Measurements from ENCODE around the gene TESMIN.

DNA sequence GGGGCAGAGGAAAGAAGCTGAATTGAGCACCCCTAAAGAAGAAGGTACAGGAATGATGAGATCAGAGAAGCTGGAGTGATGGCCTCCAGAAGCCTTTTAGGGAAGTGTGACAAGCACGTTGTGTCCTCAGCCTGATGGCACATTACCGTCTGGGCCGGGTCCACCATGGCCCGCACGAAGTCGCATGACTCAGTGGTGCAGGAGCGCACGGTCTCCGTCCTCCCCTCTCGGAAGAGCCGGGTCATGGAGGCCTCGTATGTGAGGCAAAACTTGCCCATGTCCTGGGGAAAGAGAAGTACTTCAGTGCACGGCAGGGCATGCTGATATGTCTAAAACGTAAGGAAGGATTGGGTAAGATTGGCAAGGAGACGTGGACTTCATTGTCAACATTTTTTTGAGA lies 11.2 kb upstream of the TESMIN start:
- TF ChIP-seq SIN3A (IDR thresholded peaks at IDR 0.05; ENCODE audit: low read depth) (no peak), POLR2A (IDR thresholded peaks at IDR 0.05; ENCODE audit: borderline replicate concordance, extremely low read depth, insufficient read depth, insufficient read length) (no peak), EZH2 (IDR thresholded peaks at IDR 0.05) (no peak), POLR2AphosphoS5 (IDR thresholded peaks at IDR 0.05; ENCODE audit: low read depth, low read length) (no peak), CEBPB (IDR thresholded peaks at IDR 0.05; ENCODE audit: low read depth) (no peak), JUND (IDR thresholded peaks at IDR 0.05) (no peak), ELF1 (IDR thresholded peaks at IDR 0.05; ENCODE audit: borderline replicate concordance, low read depth) (no peak), YY1 (IDR thresholded peaks at IDR 0.05; ENCODE audit: extremely low read depth, insufficient replicate concordance, low read depth, low read length) (no peak), SP1 (IDR thresholded peaks at IDR 0.05; ENCODE audit: low read depth) (no peak), CBX3 (IDR thresholded peaks at IDR 0.05; ENCODE audit: low read depth) (no peak)
- TF ChIP-seq, protein P1, sequence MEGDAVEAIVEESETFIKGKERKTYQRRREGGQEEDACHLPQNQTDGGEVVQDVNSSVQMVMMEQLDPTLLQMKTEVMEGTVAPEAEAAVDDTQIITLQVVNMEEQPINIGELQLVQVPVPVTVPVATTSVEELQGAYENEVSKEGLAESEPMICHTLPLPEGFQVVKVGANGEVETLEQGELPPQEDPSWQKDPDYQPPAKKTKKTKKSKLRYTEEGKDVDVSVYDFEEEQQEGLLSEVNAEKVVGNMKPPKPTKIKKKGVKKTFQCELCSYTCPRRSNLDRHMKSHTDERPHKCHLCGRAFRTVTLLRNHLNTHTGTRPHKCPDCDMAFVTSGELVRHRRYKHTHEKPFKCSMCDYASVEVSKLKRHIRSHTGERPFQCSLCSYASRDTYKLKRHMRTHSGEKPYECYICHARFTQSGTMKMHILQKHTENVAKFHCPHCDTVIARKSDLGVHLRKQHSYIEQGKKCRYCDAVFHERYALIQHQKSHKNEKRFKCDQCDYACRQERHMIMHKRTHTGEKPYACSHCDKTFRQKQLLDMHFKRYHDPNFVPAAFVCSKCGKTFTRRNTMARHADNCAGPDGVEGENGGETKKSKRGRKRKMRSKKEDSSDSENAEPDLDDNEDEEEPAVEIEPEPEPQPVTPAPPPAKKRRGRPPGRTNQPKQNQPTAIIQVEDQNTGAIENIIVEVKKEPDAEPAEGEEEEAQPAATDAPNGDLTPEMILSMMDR (IDR thresholded peaks at IDR 0.05 in 2 of 3, conservative IDR thresholded peaks at IDR 0.05 in 1 of 3; ENCODE audit: borderline replicate concordance in 1 of 3, insufficient read depth in 1 of 3, low read depth in 2 of 3, low read length in 2 of 3), result no peak
- TF ChIP-seq, protein P2, sequence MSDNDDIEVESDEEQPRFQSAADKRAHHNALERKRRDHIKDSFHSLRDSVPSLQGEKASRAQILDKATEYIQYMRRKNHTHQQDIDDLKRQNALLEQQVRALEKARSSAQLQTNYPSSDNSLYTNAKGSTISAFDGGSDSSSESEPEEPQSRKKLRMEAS (IDR thresholded peaks at IDR 0.05), result no peak
- TF ChIP-seq, protein P3, sequence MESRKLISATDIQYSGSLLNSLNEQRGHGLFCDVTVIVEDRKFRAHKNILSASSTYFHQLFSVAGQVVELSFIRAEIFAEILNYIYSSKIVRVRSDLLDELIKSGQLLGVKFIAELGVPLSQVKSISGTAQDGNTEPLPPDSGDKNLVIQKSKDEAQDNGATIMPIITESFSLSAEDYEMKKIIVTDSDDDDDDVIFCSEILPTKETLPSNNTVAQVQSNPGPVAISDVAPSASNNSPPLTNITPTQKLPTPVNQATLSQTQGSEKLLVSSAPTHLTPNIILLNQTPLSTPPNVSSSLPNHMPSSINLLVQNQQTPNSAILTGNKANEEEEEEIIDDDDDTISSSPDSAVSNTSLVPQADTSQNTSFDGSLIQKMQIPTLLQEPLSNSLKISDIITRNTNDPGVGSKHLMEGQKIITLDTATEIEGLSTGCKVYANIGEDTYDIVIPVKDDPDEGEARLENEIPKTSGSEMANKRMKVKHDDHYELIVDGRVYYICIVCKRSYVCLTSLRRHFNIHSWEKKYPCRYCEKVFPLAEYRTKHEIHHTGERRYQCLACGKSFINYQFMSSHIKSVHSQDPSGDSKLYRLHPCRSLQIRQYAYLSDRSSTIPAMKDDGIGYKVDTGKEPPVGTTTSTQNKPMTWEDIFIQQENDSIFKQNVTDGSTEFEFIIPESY (IDR thresholded peaks at IDR 0.05; ENCODE audit: extremely low read depth, insufficient replicate concordance, low read length), result no peak
- TF ChIP-seq, protein P4, sequence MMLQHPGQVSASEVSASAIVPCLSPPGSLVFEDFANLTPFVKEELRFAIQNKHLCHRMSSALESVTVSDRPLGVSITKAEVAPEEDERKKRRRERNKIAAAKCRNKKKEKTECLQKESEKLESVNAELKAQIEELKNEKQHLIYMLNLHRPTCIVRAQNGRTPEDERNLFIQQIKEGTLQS (IDR thresholded peaks at IDR 0.05), result no peak
